ENCODE measurements around the gene FCRLA.

DNA sequence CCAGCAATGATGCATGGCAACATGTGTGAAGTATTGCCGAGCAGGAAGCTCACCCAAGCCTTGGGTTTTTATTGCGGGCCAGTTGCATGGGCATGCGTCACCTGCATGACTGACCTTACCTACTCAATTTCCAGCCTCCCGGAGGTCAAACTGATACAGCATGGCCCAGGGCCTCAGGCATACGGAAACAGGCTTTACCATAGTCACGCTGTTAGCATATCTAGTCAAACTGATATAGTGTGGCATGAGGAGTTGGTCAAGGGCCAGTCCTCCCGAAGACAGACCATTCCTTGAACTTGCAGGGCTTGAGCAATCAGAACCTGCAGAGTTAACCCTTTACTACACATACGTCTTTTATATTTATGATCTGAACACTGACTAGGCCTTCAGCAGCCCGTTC is 36.2 kb downstream of the FCRLA start:
- TF ChIP-seq, protein P1, sequence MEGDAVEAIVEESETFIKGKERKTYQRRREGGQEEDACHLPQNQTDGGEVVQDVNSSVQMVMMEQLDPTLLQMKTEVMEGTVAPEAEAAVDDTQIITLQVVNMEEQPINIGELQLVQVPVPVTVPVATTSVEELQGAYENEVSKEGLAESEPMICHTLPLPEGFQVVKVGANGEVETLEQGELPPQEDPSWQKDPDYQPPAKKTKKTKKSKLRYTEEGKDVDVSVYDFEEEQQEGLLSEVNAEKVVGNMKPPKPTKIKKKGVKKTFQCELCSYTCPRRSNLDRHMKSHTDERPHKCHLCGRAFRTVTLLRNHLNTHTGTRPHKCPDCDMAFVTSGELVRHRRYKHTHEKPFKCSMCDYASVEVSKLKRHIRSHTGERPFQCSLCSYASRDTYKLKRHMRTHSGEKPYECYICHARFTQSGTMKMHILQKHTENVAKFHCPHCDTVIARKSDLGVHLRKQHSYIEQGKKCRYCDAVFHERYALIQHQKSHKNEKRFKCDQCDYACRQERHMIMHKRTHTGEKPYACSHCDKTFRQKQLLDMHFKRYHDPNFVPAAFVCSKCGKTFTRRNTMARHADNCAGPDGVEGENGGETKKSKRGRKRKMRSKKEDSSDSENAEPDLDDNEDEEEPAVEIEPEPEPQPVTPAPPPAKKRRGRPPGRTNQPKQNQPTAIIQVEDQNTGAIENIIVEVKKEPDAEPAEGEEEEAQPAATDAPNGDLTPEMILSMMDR (IDR thresholded peaks at IDR 0.05; ENCODE audit: low read depth, low read length, poor library complexity, severe bottlenecking), result no peak
- TF ChIP-seq EZH2phosphoT487 (IDR thresholded peaks at IDR 0.05; ENCODE audit: borderline replicate concordance, low read length), result no peak

Data from DOHH2 (cell line).